HTERT RPE-1 (cell line): ENCODE measurements around the gene MORF4L1.

ENCODE experiments used
- in situ Hi-C: fragments of 300-500 bp; cut with MboI; formaldehyde crosslinking; loops from 4 replicates; pipeline ENCODE4 v1.14.3; 2020; ENCODE audit warnings: low sequenced_read_pairs

MORF4L1 gene

GRCh38 chr15:78943692-78944091 lies 71.0 kb downstream of the MORF4L1 start:
- in situ Hi-C loops: no loop called here

GRCh38 chr15:78944202-78944625 lies 71.5 kb downstream of the MORF4L1 start:
- in situ Hi-C loops: no loop called here

- in situ Hi-C loops: no loop called here
These were observed 72.1 kb downstream of the MORF4L1 start, which contains the start of gene CTSH for GRCh38 chr15:78944669-78945407. TSS of gene CTSH (minus strand) at chr15:78945046. CDS start at chr15:78944981, 65 bp downstream.

- in situ Hi-C loops: no loop called here
These were observed 73.8 kb downstream of the MORF4L1 start for GRCh38 chr15:78946493-78946892.

GRCh38 chr15:78947506-78947905 lies 74.8 kb downstream of the MORF4L1 start:
- in situ Hi-C loops: no loop called here
